Right ventricle myocardium inferior (tissue), 1 donor: Measurements from ENCODE around the gene KRT78. TPM values are rescaled to one million over a fixed set of nuclear protein-coding genes. Genes with fewer than 3 reads are reported as not detected.
"Not testable (repeated sequence)": the region's sequence is repeated elsewhere in the genome, so short reads cannot be mapped to it uniquely, and the experiment has no call there.

ENCODE experiments used
- ATAC-seq: fragments of 200-7000 bp; cut with Tn5 transposase; one replicate; pipeline ENCODE4 v1.9.1; 2020; ENCODE audit warnings: mild to moderate bottlenecking, moderate library complexity
- DNase-seq: peaks from one replicate; pipeline ENCODE4 v3.0.0; 2021; ENCODE audit errors: missing footprints
- intact Hi-C: fragments of 100-400 bp; cut with DNase I; formaldehyde crosslinking; loops from one replicate; pipeline ENCODE4 v1.11.0; 2022
- total RNA-seq: library from RNA; stranded (reverse); fragmentation: NEBNext Ultra II Directional; extraction: Animal tissue kit (Norgen Biotek cat#: 25700); gene quantifications from one replicate; pipeline ENCODE4 v1.2.1, GENCODE V29; 2021
- donor health status: DM: no; HTN: yes; CAD: no; lungs with severe emphysema.

Gene KRT78
- total RNA-seq, 1 donor from 2014 or later, result not detected

DNA sequence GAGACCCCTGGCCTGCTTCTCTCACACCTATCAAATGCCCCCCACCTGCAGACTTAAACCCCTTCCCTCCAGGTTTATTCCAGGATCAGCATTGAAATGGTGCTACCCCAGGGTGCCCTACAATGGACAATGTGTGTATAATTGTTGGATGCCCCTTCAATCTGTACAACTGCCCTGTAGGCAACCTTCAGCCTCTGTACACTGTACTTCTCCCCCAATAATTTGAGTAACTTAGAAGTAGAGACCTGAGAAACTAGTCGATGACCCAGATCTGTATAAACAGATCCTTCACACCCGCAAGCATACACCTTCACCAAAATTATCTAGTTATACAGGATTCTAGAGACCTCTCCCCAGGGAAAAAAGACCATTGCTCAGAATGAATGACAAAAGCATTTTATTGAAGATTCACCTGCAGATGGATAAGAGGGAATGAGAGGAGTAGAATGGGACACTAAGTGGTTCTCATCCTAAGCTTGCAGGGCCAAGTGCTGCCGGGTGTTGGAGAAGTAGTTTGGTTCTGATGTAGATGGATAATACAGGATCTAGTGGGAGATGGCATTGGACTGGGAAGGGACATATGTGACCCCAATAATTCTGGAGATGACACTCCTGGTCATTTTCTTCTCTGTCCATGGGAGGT is 42.5 kb downstream of the KRT78 start:
- DNase-seq, result no peak
- ATAC-seq, result no peak
- intact Hi-C loops, result no loop called here

GRCh38 chr12:52805739-52806138 is 43.1 kb downstream of the KRT78 start:
- intact Hi-C loops, result no loop called here
- ATAC-seq (no peak), DNase-seq (no peak)

- DNase-seq (no peak), ATAC-seq (no peak)
- intact Hi-C loops, result no loop called here
Measured at GRCh38 chr12:52805000-52805399, 43.8 kb downstream of the KRT78 start.

DNA sequence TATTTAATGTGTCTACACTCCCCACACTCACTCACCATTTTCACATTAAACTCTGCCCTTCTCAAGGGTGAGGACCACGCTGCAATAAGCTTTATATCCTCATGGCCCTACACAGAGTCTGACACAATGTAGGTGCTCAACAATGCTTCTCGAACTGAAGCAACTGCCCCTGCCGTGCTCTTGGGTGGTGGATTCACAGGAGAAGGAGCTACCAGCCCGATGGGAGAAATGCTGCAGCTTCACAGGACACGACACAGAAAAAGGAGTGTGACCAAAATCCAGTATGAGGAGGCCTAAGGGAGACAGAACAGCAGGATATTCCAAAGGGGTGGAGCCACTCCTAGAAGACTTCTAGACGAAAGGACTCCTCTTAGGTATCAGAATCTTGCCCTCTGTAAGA is 46.4 kb downstream of the KRT78 start:
- ATAC-seq, result no peak
- intact Hi-C loops, result no loop called here
- DNase-seq, result no peak

GRCh38 chr12:52801773-52802172 is 47.0 kb downstream of the KRT78 start:
- intact Hi-C loops, result no loop called here
- ATAC-seq (no peak), DNase-seq (no peak)

DNA sequence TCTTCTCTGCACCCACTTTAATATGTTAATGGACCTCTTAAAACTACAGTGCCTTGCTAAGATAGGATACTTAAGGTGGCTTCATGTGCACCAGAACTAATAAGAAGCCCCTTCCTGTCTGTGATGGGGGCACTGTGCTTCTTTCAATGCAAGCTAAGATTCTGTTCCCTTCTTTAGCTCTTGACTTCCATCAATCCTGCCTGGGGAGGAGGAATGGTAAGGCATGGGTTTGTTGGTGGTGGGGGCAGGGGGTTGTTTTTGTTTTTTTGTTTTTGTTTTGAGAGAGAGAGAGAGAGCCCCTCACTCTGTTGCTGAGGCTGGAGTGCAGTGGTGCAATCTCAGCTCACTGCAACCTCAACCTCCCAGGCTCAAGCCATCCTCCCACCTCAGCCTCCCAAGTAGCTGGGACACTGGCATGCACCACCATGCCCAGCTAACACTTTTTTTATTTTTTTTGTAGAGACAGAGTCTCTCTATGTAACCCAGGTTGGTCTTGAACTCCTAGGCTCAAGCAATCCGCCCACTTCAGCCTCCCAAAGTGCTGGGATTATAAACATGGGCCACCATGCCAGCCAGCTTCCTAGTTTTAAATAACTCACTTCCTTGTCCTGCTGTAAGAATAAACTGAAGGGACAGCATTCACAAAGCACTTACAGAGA is 48.4 kb downstream of the KRT78 start:
- intact Hi-C loops, result no loop called here
- ATAC-seq (no peak), DNase-seq (no peak)

- intact Hi-C loops, result no loop called here
- DNase-seq, result no peak
- no peak for ATAC-seq
Measured at GRCh38 chr12:52799505-52800211, 49.1 kb downstream of the KRT78 start.

GRCh38 chr12:52798671-52799504 is 49.9 kb downstream of the KRT78 start:
- no peak for ATAC-seq

GRCh38 chr12:52798003-52798670 is 50.7 kb downstream of the KRT78 start:
- ATAC-seq (no peak), DNase-seq (no peak)
- intact Hi-C loops, result no loop called here

More at GRCh38 chr12:52798671-52799504, 49.9 kb downstream of the KRT78 start:
- no peak for DNase-seq
- intact Hi-C loops, result no loop called here

DNA sequence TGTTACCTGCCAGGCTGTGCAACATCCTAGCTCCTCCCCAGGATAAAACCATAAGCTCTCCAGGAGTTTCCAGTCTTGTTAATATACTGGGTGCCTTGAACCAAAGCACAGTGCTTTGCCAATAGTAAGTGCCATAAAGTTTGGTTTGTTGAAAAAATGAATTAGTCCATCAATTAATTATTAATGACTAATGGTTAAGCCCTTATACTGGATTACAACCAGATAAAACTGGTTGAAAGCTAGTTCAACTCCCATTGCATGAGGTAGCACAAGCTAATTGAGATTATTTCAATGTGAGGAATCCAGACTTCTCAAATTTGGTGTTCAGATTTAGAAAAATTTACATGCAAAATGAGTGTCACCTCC is 51.3 kb downstream of the KRT78 start:
- intact Hi-C loops, result no loop called here
- DNase-seq (no peak), ATAC-seq (no peak)

DNA sequence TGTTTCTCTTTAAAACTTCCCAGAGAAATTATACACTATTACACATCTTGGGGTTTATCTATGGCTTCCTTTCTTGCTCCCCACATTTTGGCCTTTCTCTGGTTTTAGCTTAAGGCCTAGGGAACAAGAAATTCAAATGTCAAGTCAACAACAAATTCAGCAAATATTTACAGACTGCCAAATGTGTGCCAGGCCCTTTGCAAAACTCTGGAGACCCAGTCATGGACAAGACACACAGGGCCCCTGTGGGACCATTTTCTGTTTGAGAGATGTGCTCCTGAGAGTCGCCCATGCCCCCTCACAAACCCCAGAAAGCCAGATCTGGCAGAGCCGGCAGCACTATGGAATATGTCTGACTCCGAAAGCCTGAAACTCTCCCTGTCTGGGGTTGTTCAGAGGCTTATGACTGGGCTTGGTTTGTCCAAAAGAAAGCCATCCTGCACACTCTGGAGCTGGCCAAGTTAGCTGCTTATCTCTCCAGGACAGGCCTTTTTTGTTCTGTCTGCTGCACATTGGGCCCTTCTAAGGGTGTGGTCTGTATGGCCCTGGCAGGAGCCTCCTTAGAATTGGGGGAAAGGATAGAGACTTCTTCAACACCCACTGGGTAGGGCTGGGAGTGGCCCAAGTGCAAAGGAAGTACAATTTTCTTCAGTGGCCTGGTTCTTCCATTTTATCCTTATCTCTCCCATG is 51.8 kb downstream of the KRT78 start:
- ATAC-seq (no peak), DNase-seq (no peak)
- intact Hi-C loops, result no loop called here

DNA sequence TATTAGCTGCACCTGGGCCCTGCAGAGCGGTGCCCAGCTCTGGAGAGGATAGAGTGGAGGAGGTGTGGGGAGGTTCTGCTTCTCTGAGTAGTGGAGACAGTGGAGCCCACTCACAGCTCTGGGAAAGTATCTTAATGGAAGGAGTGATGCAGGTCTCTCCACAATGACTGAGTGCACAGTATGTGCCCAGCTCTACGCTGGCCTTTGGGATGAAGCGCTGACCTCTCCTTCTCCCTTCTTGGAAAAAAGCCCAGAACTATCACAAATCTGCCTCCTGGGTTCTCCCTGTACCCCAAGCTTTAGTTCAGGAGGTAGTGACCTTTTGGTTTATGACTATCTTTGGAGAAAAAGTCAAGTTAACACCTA is 52.4 kb downstream of the KRT78 start:
- DNase-seq (no peak), ATAC-seq (no peak)
- intact Hi-C loops, result no loop called here

GRCh38 chr12:52795694-52796428 is 52.9 kb downstream of the KRT78 start, which contains the start of gene KRT3:
KRT3 (minus strand) TSS chr12:52796117; CDS start chr12:52796042, 75 bp downstream.
- ATAC-seq, result no peak
- intact Hi-C loops, result no loop called here

GRCh38 chr12:52795332-52795674 is 53.5 kb downstream of the KRT78 start:
- ATAC-seq, DNase-seq, intact Hi-C loops: not testable (repeated sequence)

More at GRCh38 chr12:52795694-52796428, 52.9 kb downstream of the KRT78 start, which contains the start of gene KRT3:
- no peak for DNase-seq

- no peak for ATAC-seq
- no peak for DNase-seq
- intact Hi-C loops, result no loop called here
Measured at GRCh38 chr12:52794479-52795331, 54.1 kb downstream of the KRT78 start.

GRCh38 chr12:52792185-52793029 is 56.4 kb downstream of the KRT78 start:
- DNase-seq, result no peak
- intact Hi-C loops, result no loop called here
- ATAC-seq, result no peak
